ENCODE data around the gene MAP2K3.

DNA sequence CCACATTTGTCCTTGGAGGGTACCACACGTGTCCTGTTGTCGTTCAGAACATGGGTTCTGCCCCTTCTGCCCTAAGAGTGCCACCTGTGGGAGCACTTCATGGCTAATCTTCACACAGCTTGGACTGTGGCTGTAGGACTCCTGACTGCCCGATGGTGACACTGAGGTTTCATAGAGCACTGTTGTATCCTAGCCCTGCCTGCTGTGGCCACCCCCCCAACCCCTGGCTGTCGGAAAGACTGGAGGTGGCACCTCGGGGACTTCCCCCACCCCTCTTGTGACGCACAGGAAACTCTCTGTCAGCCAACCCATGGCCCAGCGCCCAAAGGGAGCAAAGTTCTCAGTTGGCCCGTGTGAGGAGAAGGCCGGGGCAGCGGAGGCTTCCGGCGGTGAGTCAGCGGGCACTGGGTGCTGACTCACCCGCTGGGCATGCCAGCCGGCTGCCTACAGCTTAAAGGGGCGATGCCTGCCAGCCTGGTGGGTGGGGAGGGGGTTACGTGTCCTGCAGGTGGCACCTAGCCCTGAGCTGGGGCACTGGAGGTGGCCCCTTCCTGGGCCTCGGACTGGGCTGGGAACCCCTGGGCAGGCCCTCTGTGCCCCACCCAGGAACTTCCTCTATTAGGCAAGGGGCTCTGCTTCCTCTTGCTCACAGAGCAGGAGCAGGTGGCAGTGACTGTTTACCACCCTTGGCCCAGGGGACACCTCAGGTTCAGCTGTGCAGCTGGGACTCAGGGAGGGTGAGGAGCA is 3.4 kb downstream of the MAP2K3 start:
- TF ChIP-seq CTCF (IDR thresholded peaks at IDR 0.05) = no peak
- peak; percentile 9 to 44 for TF ChIP-seq POLR2A (IDR thresholded peaks at IDR 0.05)
